Stimulated activated effector memory CD8-positive, alpha-beta T cell treated with anti-CD3 and anti-CD28 coated beads, Interleukin-12 subunit alpha, Interleukin-12 subunit beta, amount 100 ng/mL, for 72 hours (primary cell): ENCODE data around the gene PIGB.
"Not testable (repeated sequence)": the region's sequence is repeated elsewhere in the genome, so short reads cannot be mapped to it uniquely, and the experiment has no call there.

Source experiments
- ATAC-seq: fragments of 150-1000 bp; cut with Tn5 transposase; 2 replicates; pipeline ENCODE4 v1.10.0; 2021
- DNase-seq, 2 donors: peaks; one replicate each; pipeline ENCODE4 v3.0.0; 2021 to 2022; ENCODE audit warnings: low spot score in 2 of 2
- H3K27ac Mint-ChIP-seq: one replicate; pipeline ENCODE4 v1.8.0; 2022; ENCODE audit warnings: mild to moderate bottlenecking, mixed read lengths
- H3K36me3 Mint-ChIP-seq: one replicate; pipeline ENCODE4 v1.8.0; 2022; ENCODE audit warnings: mild to moderate bottlenecking, mixed read lengths
- H3K4me1 Mint-ChIP-seq: one replicate; pipeline ENCODE4 v1.8.0; 2022; ENCODE audit warnings: mixed read lengths
- H3K4me3 Mint-ChIP-seq: one replicate; pipeline ENCODE4 v1.8.0; 2022; ENCODE audit warnings: mild to moderate bottlenecking, mixed read lengths
- H3K9me3 Mint-ChIP-seq: one replicate; pipeline ENCODE4 v1.8.0; 2022; ENCODE audit warnings: mixed read lengths

The PIGB gene

DNA sequence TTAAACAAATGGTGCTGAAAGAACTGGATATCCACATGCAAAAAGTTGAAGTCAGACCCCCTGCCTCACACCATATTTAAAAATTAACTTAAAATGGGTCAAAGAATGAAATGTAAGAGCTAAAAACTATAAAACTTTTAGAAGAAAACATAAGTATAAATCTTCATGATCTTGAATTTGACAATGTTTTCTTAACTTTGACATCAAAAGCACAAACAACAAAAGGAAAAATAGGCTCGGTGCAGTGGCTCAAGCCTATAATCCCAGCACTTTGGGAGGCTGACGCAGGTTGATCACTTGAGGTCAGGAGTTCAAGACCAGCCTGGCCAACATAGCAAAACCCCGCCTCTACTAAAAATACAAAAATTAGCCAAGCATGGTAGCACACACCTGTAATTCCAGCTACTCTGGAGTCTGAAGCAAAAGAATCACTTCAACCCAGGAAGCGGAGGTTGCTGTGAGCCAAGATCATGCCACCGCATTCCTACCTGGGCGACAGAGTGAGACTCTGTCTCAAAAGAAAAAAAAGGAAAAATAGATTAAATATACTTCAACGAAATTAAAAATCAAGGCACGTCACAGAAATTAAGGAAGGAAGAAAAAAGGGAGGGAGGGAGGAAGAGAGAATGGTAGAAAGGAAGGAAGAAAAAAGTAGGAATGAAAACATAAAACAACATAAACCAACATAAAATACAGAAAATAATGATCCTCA, 30.9 kb upstream of the PIGB start:
- H3K4me3 Mint-ChIP-seq, result peak overlapping the region; percentile 96
- no peaks in the 10 kb centered on the region for H3K9me3 Mint-ChIP-seq
- ATAC-seq (no peak), DNase-seq (no peak)
- H3K36me3 Mint-ChIP-seq, result peaks cover 71% of the 10 kb centered on the region
- peaks cover 54% of the 10 kb centered on the region for H3K4me1 Mint-ChIP-seq
- H3K27ac Mint-ChIP-seq, result peak overlapping the region; percentile 94

DNA sequence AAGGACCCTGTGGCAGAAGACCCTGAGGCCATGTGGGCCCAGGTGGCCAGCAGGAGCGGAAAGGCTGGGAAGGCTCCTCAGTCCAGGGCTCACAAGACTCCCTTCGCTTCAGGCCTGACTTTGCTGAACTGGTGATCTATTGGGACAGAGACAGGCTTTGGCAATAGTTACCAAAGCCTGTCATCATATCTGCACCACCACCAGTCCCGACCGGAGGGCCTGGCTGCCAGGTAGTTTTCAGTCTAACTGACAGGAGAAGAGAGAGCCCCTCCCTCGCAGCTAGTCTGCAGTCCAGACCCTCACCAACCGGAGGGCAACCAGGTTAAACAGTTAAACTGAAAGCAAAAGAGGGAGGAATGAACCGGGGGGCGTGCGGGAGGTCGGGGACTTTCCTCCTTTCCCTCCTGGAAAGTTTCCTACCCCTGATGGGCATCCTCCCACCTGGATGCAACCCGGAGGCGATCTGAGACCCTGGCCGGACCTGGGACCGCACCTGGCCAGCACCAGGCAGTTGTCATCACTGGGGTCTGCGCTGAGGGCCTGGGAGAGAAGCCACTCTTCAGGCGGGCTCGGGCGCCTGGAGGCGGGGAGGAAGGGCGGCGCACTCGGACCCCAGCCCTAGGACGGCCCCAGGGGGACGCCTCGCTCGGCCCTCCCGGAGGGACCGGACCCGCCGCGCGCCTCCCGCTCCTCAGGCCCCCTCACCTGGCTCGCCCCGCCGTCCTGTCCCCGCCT, 29.8 kb upstream of the PIGB start:
- Mint-ChIP-seq H3K9me3 (no peaks in the 10 kb centered on the region), H3K4me1 (peaks cover 46% of the 10 kb centered on the region), H3K36me3 (peaks cover 61% of the 10 kb centered on the region), H3K27ac (peak overlapping the region; percentile 94), H3K4me3 (peak overlapping the region; percentile 96)
- DNase-seq (peak in 1 of 2 donors; percentile 84), ATAC-seq (peak; percentile 63)

DNA sequence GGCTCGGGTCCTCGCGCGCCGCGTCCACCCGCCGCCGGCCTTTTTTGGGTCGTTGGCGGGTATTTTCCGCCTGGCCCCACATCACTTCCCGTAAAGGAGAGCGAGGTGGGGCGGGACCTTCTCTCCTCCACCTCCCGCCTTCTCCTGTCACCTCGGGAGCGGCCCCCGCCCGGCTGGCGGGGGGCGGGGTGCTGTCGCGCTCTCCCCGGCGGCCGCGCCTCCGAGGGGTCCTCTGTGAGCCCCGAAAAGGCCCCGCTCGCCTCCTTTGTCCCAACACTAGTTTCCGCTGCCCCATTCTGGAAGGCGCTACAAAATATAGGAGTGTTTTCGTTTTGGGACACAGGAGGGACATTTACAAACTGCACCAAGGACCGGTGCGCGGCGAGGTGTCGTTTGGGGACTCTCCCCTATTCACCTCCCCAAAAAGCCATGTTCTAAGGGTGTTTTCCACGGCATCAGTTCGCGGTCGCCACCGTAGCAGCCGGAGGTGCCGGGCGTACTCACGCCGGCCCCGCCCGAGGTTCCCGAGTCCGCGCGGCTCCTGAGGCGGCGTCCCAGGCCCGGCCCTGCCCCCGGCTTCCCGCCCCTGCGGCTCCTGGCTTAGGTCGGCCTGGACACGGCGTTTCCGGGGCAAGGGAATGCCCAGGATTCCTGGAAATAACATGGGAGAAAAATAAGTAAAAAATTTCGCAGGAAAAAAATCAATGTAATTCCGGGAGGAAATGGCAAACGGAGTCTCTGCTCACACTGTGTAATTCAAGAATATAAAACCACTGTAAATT, 29.1 kb upstream of the PIGB start, which contains the start of gene RAB27A:
TSS of gene RAB27A (minus strand) at position 68 of the 782 bp plus-strand sequence. CDS start 54,879 bp downstream, outside the sequence.
- Mint-ChIP-seq H3K4me1 (peaks cover 38% of the 10 kb centered on the region), H3K4me3 (peak within 1 kb of the TSS; percentile 96), H3K9me3 (no peaks in the 10 kb centered on the region), H3K27ac (peak within 1 kb of the TSS; percentile 94), H3K36me3 (peaks cover 53% of the 10 kb centered on the region)
- ATAC-seq, result peak; percentile 84
- DNase-seq, result peak; percentile 70 to 93

DNA sequence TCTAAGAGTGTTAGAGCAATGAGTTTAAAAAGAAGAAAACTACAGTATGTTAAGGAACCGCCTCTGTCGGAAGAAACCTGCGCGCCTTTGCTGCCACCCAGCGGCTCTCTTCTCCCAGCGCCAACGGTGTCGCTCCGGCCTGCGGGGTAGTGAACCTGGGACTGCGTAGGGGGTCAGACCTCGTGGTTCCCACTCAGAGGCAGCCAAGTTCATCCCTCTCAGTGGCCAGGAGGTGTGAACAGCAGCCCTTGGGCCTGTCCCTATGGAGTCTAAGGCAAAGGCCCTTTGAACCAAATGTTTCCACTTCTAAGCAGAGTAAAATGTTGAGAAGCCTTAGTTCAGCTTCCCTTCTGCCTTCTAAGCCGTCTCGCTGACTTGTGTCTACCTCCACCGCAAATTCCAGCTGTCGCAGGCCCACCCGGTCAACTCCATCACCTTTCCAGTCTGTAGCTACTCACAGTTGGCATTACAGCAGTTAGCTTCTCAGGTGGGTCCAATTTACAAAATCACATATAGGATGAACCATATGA, 28.4 kb upstream of the PIGB start:
- Mint-ChIP-seq H3K4me3 (peak overlapping the region; percentile 96), H3K36me3 (peaks cover 47% of the 10 kb centered on the region)
- peak; percentile 83 for ATAC-seq

DNA sequence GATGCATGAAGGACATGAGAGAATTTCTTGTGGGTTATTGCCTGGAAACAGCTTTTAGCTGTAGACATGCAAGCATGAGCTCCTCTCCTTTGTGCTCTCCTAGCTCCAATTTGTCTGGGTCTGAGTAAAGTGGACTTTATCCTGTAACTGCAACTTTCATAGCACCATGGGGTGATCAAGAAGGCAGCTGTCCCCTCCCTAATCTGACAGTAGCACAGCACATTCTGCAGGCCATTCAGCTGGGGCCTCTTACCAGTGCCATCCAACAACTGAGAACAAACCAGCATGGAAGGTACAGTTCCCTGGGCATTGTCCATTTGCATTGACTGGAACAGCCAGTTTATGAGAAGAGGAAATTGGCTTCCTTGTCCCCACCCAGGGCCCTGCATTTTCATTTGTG, 21.7 kb upstream of the PIGB start:
- Mint-ChIP-seq H3K4me1 (no peaks in the 10 kb centered on the region), H3K4me3 (no peak overlapping the region), H3K27ac (no peak overlapping the region), H3K36me3 (no peaks in the 10 kb centered on the region), H3K9me3 (no peaks in the 10 kb centered on the region)
- DNase-seq (no peak), ATAC-seq (no peak)

More for the DNA sequence above, 28.4 kb upstream of the PIGB start:
- H3K9me3 Mint-ChIP-seq, result no peaks in the 10 kb centered on the region
- H3K4me1 Mint-ChIP-seq, result peaks cover 32% of the 10 kb centered on the region
- DNase-seq, result peak; percentile 75 to 90
- H3K27ac Mint-ChIP-seq, result peak overlapping the region; percentile 94

DNA sequence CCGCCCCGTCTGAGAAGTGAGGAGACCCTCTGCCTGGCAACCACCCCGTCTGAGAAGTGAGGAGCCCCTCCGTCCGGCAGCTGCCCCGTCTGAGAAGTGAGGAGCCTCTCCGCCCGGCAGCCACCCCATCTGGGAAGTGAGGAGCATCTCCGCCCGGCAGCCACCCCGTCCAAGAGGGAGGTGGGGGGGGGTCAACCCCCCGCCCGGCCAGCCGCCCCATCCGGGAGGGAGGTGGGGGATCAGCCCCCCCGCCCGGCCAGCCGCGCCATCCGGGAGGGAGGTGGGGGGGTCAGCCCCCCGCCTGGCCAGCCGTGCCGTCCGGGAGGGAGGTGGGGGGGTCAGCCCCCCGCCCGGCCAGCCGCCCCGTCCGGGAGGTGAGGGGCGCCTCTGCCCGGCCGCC, 16.2 kb upstream of the PIGB start:
- H3K36me3 Mint-ChIP-seq, H3K4me3 Mint-ChIP-seq, H3K4me1 Mint-ChIP-seq, DNase-seq, ATAC-seq, H3K27ac Mint-ChIP-seq, H3K9me3 Mint-ChIP-seq: not testable (repeated sequence)

DNA sequence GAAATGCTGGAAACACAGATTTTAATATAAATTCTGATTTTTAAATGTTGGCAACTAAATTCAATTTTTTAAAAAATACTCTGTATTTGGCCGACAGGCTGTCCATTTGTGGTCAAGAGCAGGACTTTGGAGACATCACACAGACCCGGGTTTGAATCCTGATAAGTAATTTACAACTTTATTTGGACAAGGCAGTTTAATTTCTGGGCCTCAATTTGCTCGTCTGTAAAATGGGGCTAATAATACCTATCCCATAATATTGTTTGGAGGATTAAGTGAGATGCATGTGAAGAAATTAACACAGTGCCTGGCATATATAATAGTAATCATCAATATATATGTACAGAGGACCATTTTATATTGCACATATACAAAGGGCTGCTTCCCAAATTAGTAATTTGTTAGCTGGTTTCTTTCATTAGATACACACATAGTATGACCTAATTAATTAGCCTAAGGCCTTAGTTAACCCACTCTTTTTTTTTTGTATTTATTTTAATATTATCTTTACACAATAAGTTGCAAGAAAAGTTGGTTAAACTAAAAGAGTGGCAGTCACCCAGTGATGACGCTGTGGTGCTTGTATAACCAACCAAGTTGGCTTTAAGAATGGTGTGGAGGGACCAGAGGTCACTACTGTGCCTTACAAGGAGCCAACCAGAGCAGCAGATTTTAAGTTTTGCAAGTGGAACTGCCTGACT, 665 bp downstream of the PIGB start:
- Mint-ChIP-seq H3K4me3 (peak overlapping the region; percentile 98), H3K36me3 (peaks cover 35% of the 10 kb centered on the region), H3K9me3 (no peaks in the 10 kb centered on the region), H3K27ac (peak overlapping the region; percentile 100), H3K4me1 (peaks cover 54% of the 10 kb centered on the region)
- DNase-seq, result no peak
- no peak for ATAC-seq

DNA sequence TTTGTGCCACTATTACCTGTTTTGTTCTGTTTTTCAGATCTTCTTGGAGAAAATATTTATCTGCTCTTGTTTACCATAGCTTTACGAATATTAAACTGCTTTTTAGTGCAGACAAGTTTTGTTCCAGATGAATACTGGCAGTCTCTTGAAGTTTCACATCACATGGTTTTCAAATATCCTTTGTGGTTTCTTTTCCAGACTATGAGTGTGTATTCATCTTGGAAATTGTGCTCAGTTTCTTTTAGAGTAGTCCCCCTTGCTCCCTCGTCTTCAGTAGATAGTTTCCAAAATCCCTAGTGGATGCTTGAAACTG, 1.2 kb downstream of the PIGB start:
- Mint-ChIP-seq H3K36me3 (peaks cover 35% of the 10 kb centered on the region), H3K4me1 (peaks cover 49% of the 10 kb centered on the region), H3K4me3 (peak overlapping the region; percentile 98), H3K9me3 (no peaks in the 10 kb centered on the region), H3K27ac (no peak overlapping the region)
- no peak for ATAC-seq
- DNase-seq, result no peak

DNA sequence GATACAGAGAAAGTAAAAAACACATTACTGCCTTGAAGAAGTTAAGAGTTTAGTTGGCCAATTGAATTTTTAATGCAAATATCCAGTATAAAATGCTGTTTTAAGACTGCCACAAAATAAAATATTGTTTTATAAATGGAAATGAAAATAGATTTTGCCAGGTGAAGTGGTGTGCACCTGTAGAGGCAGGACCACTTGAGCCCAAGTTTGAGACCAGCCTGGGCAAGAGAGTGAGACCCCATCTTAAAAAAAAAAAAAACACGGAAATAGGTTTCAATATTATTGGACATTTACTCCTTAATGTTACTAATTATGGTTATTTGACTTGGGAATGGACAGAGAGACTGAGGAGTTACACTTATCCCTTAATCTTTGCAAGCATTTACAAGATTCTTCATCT, 1.9 kb downstream of the PIGB start:
- no peak overlapping the region for H3K4me3 Mint-ChIP-seq
- H3K27ac Mint-ChIP-seq, result no peak overlapping the region
- peaks cover 41% of the 10 kb centered on the region for H3K4me1 Mint-ChIP-seq
- ATAC-seq, result no peak
- no peaks in the 10 kb centered on the region for H3K9me3 Mint-ChIP-seq
- DNase-seq, result no peak
- peaks cover 33% of the 10 kb centered on the region for H3K36me3 Mint-ChIP-seq

DNA sequence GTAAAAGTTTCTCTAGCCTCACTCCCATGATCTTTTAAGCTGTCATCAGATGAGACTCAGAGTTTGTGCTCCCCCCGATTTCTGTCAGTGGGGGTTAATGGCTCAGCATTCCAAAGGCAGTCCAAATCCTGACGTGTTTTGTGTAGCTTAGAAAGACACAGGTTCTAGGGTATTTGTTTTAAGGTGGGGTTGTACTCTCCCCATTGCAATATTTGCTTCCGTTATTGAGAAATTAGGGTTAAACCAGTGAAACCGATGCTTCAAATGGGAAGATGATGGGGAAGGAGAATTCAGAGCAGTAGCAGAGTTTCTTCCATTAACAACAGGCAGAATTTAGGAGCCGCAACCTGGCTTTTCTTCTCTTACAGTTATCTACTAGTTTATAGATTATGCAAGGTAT, 3.4 kb downstream of the PIGB start:
- Mint-ChIP-seq H3K9me3 (no peaks in the 10 kb centered on the region), H3K4me1 (peaks cover 27% of the 10 kb centered on the region), H3K27ac (peak overlapping the region; percentile 58), H3K36me3 (peaks cover 21% of the 10 kb centered on the region), H3K4me3 (no peak overlapping the region)
- no peak for ATAC-seq
- no peak for DNase-seq

DNA sequence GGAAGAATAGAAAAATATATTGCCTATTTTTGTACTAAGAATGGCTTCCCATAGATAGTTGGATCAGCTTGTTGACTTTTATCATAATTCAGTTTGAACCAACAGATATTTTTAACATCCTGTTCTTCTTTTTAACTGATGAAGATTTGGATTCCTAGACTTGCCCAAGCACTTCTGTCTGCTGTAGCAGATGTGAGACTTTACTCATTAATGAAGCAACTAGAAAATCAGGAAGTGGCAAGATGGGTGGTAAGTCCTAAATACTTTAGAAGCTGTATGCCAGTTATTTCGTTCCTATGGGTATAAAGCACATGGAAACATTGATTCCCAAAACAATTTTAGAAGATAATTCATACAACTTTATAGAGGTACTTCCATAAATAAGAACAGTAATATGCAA, 8.4 kb downstream of the PIGB start:
- Mint-ChIP-seq H3K4me3 (no peak overlapping the region), H3K27ac (no peak overlapping the region), H3K4me1 (peaks cover 9% of the 10 kb centered on the region), H3K9me3 (no peaks in the 10 kb centered on the region), H3K36me3 (peaks cover 35% of the 10 kb centered on the region)
- no peak for ATAC-seq
- no peak for DNase-seq

DNA sequence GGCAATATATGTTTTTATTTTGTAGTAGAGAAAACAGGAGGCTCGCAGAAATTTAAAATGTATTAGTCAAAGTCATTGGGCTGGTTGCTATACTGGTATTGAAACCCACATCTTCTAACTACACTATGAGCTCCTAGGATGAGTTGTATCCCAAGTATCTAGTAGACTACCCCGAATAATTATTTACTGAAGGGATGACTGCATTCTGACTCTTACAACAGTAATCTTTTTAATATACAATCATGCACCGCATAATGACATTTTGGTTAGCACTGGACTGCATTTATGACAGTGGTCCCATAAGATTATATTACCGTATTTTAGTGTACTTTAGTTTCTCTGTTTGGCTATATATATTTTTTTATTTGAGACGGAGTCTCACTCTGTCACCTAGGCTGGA, 15.3 kb downstream of the PIGB start:
- Mint-ChIP-seq H3K36me3 (peaks cover 78% of the 10 kb centered on the region), H3K9me3 (no peaks in the 10 kb centered on the region), H3K4me3 (no peak overlapping the region), H3K4me1 (no peaks in the 10 kb centered on the region), H3K27ac (no peak overlapping the region)
- DNase-seq, result no peak
- ATAC-seq, result no peak

DNA sequence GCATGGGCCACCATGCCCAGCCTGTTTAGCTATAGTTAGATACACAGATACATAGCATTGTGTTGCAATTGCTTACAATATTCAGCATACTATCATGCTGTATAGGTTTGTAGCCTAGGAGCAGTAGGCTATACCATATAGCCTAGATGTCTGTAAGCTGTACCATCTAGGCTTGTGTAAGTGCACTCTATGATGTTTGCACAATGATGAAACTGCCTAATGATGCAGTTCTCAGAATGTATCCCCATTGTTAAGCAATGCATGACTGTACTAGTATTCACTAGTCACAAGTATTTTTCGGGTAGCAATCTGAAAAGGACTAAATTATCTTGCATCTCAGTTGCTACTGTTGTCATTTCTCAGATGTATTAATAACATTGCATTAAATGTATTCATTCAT, 16.0 kb downstream of the PIGB start:
- DNase-seq, result no peak
- Mint-ChIP-seq H3K4me1 (no peaks in the 10 kb centered on the region), H3K36me3 (peaks cover 80% of the 10 kb centered on the region), H3K4me3 (no peak overlapping the region), H3K9me3 (no peaks in the 10 kb centered on the region), H3K27ac (no peak overlapping the region)
- no peak for ATAC-seq

DNA sequence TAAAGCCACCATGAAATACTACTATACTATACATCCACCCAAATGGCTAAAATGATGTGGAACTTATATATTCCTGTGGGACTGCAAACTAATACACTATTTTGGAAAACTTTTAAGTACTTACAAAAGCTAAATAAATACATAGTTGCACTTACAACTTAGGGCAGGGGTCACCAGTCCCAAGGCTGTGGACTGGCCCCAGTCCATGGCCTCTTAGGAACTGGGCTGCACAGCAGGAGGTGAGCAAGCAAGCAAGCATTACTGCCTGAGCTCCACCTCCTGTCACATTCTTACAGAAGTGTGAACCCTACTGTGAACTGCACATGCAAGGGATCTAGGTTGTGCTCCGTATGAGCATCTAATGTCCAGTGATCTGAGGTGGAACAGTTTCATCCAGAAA, 18.1 kb downstream of the PIGB start:
- no peaks in the 10 kb centered on the region for H3K4me1 Mint-ChIP-seq
- H3K36me3 Mint-ChIP-seq, result peaks cover 81% of the 10 kb centered on the region
- no peaks in the 10 kb centered on the region for H3K9me3 Mint-ChIP-seq
- DNase-seq (no peak), ATAC-seq (no peak)
- no peak overlapping the region for H3K27ac Mint-ChIP-seq
- no peak overlapping the region for H3K4me3 Mint-ChIP-seq

DNA sequence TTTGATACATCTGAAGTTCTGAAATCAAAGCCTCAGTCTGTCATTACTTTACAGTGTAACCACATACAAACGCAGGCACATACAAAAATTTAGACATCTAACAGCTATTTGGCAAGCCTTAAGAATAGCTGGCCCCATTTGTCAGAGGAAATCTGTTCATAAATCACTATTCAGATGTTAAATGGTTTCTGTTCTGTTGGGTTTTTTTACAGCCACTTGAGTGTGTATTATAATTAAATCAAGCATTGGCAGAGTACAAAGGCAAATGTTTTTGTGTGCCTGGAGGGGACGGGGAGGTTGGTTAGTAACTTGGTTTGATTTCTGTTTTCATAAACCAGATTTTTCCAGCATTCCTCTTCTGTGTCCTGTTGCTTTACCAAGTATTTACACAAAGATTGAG, 24.1 kb downstream of the PIGB start:
- Mint-ChIP-seq H3K4me3 (no peak overlapping the region), H3K4me1 (no peaks in the 10 kb centered on the region), H3K36me3 (peaks cover 64% of the 10 kb centered on the region), H3K9me3 (no peaks in the 10 kb centered on the region), H3K27ac (peak overlapping the region; percentile 54)
- ATAC-seq, result no peak
- DNase-seq, result no peak
